GM19467 (cell line): ENCODE data around the gene GHRL.

Experiments used
- ATAC-seq: cut with Tn5 transposase; IDR thresholded peaks from one replicate; pipeline ENCODE4 v1.9.1; 2021; ENCODE audit warnings: mild to moderate bottlenecking, moderate library complexity; ENCODE audit not compliant: unreplicated experiment

GHRL gene

GRCh38 chr3:10328460-10329071 is 35.8 kb upstream of the GHRL start:
- ATAC-seq = no peak

DNA sequence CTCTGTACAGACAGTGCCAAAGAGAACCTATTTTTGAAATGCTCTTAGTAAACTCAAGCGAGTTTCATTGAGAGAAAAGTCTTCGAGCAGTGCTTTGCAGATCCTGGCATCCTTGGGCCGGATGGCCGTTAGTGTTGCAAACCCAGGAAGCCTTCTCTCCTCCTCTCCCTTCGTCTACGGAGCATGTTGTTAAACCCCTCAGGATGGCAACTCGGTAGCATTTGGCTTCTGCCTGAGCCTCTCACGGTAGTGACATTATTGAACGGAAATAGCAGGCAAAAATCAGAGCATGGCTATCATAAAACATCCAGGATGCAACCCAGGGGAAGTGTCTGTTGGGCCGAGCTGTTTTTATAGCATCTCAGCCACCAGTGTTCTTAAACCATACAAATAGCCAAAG is 34.8 kb upstream of the GHRL start:
- no peak for ATAC-seq

GRCh38 chr3:10322352-10322710 is 29.6 kb upstream of the GHRL start:
- ATAC-seq = no peak

- ATAC-seq = no peak
Measured at GRCh38 chr3:10321630-10322351, 29.0 kb upstream of the GHRL start.

GRCh38 chr3:10320320-10320677 is 27.6 kb upstream of the GHRL start:
- no peak for ATAC-seq

GRCh38 chr3:10319804-10320203 is 27.1 kb upstream of the GHRL start:
- ATAC-seq = no peak

- no peak for ATAC-seq
Measured at GRCh38 chr3:10319251-10319650, 26.5 kb upstream of the GHRL start.

- no peak for ATAC-seq
Measured at GRCh38 chr3:10317961-10318350, 25.2 kb upstream of the GHRL start.

DNA sequence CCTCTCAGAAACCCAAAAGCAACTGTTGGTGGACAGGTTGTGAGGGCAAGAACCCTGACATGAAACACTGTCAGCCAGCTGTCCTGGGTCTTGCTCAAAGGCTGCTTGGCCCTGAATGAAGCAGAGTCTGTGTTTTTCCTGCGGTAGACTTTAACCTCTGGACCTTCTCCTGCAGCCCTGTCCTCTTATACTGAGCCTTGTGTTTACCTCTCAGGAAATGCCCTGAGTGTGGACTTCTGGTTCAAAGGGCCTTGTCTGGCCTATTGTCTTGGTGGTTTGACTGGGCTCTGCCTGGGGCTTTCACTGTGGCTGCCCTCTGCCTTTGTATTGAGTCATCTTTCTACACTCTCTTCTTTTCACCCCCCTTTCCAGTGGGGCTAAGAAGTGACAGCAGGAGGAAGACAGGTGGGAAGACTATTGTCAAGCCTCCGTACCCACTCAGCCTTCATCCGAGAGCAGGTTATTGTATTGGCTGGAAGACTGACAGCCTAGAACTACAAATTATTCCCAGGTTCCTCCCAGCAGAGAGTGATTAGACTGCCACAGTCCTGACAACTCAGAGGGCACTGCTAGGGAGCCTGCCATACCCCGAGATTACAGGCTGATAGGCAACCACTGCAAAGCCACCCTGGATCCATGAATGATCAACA is 24.7 kb upstream of the GHRL start:
- no peak for ATAC-seq

DNA sequence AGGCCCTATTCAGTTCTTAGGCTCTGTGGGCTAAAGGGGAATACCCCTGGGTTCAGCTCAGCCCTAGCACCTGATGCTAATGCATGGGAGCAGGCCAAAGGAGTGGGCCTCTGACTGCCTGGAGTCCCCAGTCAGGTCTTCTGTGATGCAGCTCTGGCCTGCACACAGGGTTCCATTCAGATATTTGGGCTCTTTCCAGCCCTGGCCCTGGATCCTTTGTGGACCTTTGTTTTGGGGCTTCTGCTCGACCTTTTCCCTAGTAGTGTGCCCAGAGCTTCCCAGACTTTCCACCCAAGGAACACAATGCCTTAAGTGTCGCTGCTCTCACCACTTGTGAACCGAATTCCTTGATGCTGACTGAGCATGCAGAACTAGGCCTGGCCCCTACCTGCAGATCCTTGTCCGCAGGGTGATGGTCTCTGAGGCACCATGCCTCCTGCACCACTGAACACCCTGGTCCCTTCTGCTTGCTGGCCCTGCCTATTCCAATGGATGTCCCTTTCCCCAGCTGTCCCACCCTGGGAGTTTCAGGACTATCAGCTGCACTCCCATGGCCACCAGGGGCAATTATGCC is 23.1 kb upstream of the GHRL start:
- ATAC-seq = no peak

GRCh38 chr3:10315101-10315500 is 22.4 kb upstream of the GHRL start:
- no peak for ATAC-seq

- no peak for ATAC-seq
Measured at GRCh38 chr3:10312861-10313260, 20.1 kb upstream of the GHRL start.

GRCh38 chr3:10312391-10312790 is 19.6 kb upstream of the GHRL start:
- no peak for ATAC-seq

GRCh38 chr3:10311710-10312109 is 19.0 kb upstream of the GHRL start:
- ATAC-seq = no peak

- ATAC-seq = no peak
Measured at GRCh38 chr3:10310578-10310977, 17.8 kb upstream of the GHRL start.

- no peak for ATAC-seq
Measured at GRCh38 chr3:10309736-10310135, 17.0 kb upstream of the GHRL start.

GRCh38 chr3:10308678-10309077 is 15.9 kb upstream of the GHRL start:
- ATAC-seq = no peak

DNA sequence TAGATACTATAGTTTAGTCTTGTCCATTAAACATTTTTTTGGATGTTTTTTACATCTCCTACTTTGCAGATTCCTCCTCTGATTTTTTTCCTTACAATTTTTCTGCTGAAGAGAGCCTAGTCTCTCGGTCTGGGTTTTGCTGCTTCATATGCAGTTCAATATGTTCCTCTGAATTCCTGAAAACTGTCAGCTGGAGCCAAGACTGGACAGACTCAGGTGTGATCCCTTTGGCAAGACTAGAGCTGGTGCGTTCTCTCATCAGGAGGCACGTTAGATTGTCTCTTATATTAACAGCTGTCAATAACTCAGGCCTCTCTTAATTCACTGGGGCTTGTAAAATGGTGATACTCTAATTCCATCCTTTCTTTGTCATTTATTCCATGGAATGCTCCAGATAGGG is 13.4 kb upstream of the GHRL start:
- no peak for ATAC-seq

GRCh38 chr3:10305331-10305902 is 12.7 kb upstream of the GHRL start:
- ATAC-seq = no peak

- ATAC-seq = no peak
Measured at GRCh38 chr3:10304905-10305304, 12.2 kb upstream of the GHRL start.

- no peak for ATAC-seq
Measured at GRCh38 chr3:10303785-10304184, 11.0 kb upstream of the GHRL start.

GRCh38 chr3:10303105-10303504 is 10.4 kb upstream of the GHRL start:
- no peak for ATAC-seq
